Psoas muscle (tissue), 8 donors: ENCODE data around the gene SEPHS2. TPM values are rescaled to one million over a fixed set of nuclear protein-coding genes. Genes with fewer than 3 reads are reported as not detected.

Experiments
- ATAC-seq, 4 donors: fragments of 200-7000 bp; cut with Tn5 transposase; one replicate each; pipeline ENCODE4 v1.9.1; 2020; ENCODE audit warnings: moderate library complexity in 3 of 4, mild to moderate bottlenecking in 2 of 4
- DNase-seq, 2 donors: peaks; one replicate each; pipeline ENCODE4 v3.0.0-alpha.2; 2020
- H3K27ac ChIP-seq: fragments of 200-600 bp; one replicate; pipeline ENCODE4 v1.8.0; 2022
- H3K27me3 ChIP-seq, 3 donors: fragments of 200-600 bp in 1 of 3; one replicate each; pipeline versions ENCODE4 v1.6.1 to v1.8.0; 2013 to 2022; ENCODE audit warnings: low read length in 2 of 3, mild to moderate bottlenecking in 2 of 3, moderate library complexity in 1 of 3; ENCODE audit not compliant: insufficient read depth in 3 of 3
- H3K36me3 ChIP-seq, 2 donors: fragments of 200-600 bp in 1 of 2; one replicate each; pipeline versions ENCODE4 v1.6.1 to v1.8.0; 2013 to 2022; ENCODE audit warnings: low read depth in 1 of 2, mild to moderate bottlenecking in 1 of 2, moderate library complexity in 1 of 2; ENCODE audit not compliant: insufficient read depth in 1 of 2
- H3K4me1 ChIP-seq: fragments of 200-600 bp; one replicate; pipeline ENCODE4 v1.8.0; 2022
- H3K4me3 ChIP-seq: fragments of 200-600 bp; one replicate; pipeline ENCODE4 v1.8.0; 2022; ENCODE audit warnings: mild to moderate bottlenecking
- H3K9me3 ChIP-seq: fragments of 200-600 bp; one replicate; pipeline ENCODE4 v1.8.0; 2022
- WGBS, 3 donors: extraction: QIAGEN DNeasy Blood & Tissue Kit; methylation state at CpG; one replicate each; pipeline versions ENCODE4 v1.1.6 to v1.1.7; 2013; 5-methylcytosine and 5-hydroxymethylcytosine counted together
- intact Hi-C, 2 donors: fragments of 100-400 bp; cut with DNase I; formaldehyde crosslinking; loops; one replicate each; pipeline versions ENCODE4 v1.11.0 to v1.14.2; 2022
- polyA plus RNA-seq, 3 donors: library from polyadenylated mRNA; stranded (reverse); fragments of 200-250 nt; gene quantifications; one replicate each; pipeline ENCODE4 v1.2.3, GENCODE V29; 2013
- total RNA-seq, 4 donors: library from RNA; stranded (reverse); fragmentation: NEBNext Ultra II Directional in 2 of 4; extraction: Animal tissue kit (Norgen Biotek cat#: 25700) in 2 of 4; gene quantifications; one replicate each; pipeline versions ENCODE4 v1.2.1 to v1.2.4, GENCODE V29; 2021 to 2023
- TF ChIP-seq, protein P1 (sequence below): fragments of 200-600 bp; IDR thresholded peaks from one replicate; pipeline ENCODE4 v1.8.0; 2022; ENCODE audit warnings: antibody characterized with exemption
- donor health status: healthy with polysubstance abuse.
- donor health status: DM: no; HTN: no; CAD: no; lungs with moderate emphysema.
- donor health status: Bipolar disorder and iron deficiency.
- donor health status: healthy.
- donor health status: DM: yes; HTN: yes; CAD: no.
- donor health status: DM: no; HTN: no; CAD: no.
- donor health status: DM: no; HTN: no; CAD: no.
- donor health status: DM: yes; HTN: yes; CAD: no.

SEPHS2 gene
- total and polyA plus RNA-seq, 7 donors = 25.4 to 96.7 (median 59.8) TPM

DNA sequence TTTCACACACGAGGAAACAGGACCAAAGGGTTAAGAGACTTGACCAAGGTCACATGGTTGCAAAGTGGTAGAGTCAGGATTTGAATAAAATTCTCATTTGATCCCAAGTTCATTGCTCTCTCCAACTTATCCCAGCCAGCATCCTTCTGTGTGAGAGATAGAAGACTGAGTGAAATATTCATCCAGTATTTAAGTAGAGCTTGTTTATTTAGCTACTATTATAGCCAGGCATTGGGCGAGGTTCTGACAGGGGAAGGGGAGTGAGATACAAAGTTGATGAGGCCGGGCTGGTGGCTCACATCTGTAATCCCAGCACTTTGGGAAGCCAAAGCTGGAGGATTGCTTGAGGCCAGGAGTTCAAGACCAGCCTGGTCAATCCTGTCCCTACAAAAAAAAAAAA lies 31.3 kb upstream of the SEPHS2 start:
- no peak overlapping the region for H3K27ac ChIP-seq
- intact Hi-C loops = no loop called here

DNA sequence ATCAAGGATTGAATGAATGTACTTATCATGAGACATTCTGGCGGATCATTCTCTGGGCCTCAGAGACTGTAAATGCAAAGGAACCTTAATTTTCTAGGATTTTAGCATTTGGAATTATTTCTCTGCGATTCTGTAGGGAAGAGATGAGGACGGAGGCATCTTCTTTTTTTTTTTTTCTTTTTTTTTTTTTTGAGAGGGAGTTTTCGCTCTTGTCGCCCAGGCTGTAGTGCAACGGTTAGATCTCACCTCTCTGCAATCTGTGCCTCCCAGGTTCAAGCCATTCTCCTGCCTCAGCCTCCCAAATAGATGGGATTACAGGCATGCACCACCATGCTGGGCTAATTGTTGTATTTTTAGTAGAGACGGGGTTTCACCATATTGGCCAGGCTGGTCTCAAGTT lies 29.0 kb upstream of the SEPHS2 start:
- DNase-seq = no peak
- no peak overlapping the region for H3K27ac ChIP-seq
- ATAC-seq = no peak
- no peaks in the 10 kb centered on the region for H3K36me3 ChIP-seq
- H3K9me3 ChIP-seq = no peaks in the 10 kb centered on the region
- no peaks in the 10 kb centered on the region for H3K4me1 ChIP-seq
- peaks cover 0 to 22% (median 7%) of the 10 kb centered on the region in 3 donors for H3K27me3 ChIP-seq
- TF ChIP-seq, protein P1, sequence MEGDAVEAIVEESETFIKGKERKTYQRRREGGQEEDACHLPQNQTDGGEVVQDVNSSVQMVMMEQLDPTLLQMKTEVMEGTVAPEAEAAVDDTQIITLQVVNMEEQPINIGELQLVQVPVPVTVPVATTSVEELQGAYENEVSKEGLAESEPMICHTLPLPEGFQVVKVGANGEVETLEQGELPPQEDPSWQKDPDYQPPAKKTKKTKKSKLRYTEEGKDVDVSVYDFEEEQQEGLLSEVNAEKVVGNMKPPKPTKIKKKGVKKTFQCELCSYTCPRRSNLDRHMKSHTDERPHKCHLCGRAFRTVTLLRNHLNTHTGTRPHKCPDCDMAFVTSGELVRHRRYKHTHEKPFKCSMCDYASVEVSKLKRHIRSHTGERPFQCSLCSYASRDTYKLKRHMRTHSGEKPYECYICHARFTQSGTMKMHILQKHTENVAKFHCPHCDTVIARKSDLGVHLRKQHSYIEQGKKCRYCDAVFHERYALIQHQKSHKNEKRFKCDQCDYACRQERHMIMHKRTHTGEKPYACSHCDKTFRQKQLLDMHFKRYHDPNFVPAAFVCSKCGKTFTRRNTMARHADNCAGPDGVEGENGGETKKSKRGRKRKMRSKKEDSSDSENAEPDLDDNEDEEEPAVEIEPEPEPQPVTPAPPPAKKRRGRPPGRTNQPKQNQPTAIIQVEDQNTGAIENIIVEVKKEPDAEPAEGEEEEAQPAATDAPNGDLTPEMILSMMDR = no peak
- H3K4me3 ChIP-seq = no peak overlapping the region
- intact Hi-C loops = no loop called here
- 83 to 86% (median 84%) methylated on average over 7 of the region's 7 CpGs for WGBS, 3 donors

More for the DNA sequence above, 31.3 kb upstream of the SEPHS2 start:
- no peak for DNase-seq
- no peak for ATAC-seq
- no peaks in the 10 kb centered on the region for H3K36me3 ChIP-seq
- no peaks in the 10 kb centered on the region for H3K9me3 ChIP-seq
- TF ChIP-seq, protein P1 = no peak
- H3K4me3 ChIP-seq = no peak overlapping the region
- 62 to 73% (median 66%) methylated on average over 3 of the region's 3 CpGs for WGBS, 3 donors
- H3K27me3 ChIP-seq = peaks cover 0 to 22% (median 7%) of the 10 kb centered on the region in 3 donors
- no peaks in the 10 kb centered on the region for H3K4me1 ChIP-seq

DNA sequence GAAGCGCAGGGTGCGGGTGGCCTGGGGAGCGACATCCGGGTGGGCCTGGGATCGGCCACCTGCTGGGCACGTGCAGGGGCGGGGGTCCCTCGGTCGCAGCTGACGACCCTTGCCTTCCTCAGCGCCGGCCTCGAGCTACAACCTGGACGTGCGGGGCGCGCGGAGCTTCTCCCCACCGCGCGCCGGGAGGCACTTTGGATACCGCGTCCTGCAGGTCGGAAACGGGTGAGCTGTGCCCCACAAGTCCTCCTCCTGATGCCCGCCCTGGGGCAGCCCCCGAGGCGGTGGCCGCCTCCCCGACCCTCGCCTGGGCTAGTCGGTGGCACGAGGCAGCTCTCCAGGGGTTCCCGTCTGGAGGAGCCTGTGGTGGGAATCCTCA lies 28.4 kb upstream of the SEPHS2 start:
- peak in 1 of 2 donors; percentile 54 for DNase-seq
- no peak for ATAC-seq
- H3K27ac ChIP-seq = no peak overlapping the region
- H3K4me3 ChIP-seq = no peak overlapping the region
- TF ChIP-seq, protein P1 = no peak
- no peaks in the 10 kb centered on the region for H3K9me3 ChIP-seq
- no peaks in the 10 kb centered on the region for H3K36me3 ChIP-seq
- intact Hi-C loops = no loop called here
- H3K27me3 ChIP-seq = peaks cover 0 to 22% (median 7%) of the 10 kb centered on the region in 3 donors
- no peaks in the 10 kb centered on the region for H3K4me1 ChIP-seq
- 13 to 22% (median 19%) methylated on average over 30 to 35 of the region's 35 CpGs for WGBS, 3 donors

DNA sequence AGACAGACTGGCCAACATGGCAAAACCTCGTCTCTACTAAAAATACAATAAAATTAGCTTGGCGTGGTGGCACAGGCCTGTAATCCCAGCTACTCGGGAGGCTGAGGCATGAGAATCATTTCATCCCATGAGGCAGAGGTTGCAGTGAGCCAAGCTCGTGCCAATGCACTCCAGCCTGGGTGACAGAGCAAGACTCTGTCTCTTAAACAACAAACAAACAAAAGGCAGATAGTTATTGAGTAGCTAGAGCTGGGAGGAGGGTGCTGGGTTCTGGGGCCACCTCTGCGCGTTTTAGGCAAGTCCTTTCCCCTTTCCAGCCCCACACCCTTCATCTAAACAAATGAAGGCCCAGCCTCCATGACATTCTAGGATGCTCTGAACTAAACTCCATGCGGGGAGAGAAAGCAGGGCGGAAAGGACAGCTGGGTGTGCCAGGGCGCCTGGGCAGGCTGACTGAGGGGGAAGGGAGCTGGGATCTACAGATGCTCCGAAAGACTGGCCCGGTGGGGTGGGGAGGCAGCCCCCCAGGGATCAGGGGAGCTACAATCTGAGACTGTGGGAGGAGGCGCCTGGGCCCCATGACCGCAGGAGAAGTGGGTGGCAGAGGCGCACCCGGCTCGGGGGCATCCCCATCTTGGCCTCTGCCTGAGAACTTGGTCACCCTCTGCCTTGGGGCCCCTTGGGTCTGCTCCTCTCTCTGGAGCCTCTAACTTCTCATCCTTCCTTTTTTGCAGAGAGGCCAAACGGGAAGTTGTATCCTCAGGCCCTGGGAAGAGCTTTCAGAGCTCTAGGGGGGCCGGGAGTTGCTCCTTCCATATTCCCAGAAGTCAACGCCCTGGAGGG lies 27.8 kb upstream of the SEPHS2 start:
- Histone ChIP-seq H3K4me1 (no peaks in the 10 kb centered on the region), H3K9me3 (no peaks in the 10 kb centered on the region), H3K27me3 (peaks cover 0 to 22% (median 7%) of the 10 kb centered on the region in 3 donors), H3K36me3 (no peaks in the 10 kb centered on the region), H3K4me3 (no peak overlapping the region), H3K27ac (no peak overlapping the region)
- TF ChIP-seq, protein P1 = no peak
- WGBS, 3 donors = 55 to 65% (median 58%) methylated on average over 16 to 19 of the region's 19 CpGs
- no peak for DNase-seq
- intact Hi-C loops = no loop called here
- ATAC-seq = no peak
